Peyer's patch (tissue), 4 donors: ENCODE results near the gene SHISA9.

Experiments used
- POLR2A ChIP-seq, 2 donors: fragments of 450-650 bp; IDR thresholded peaks; one replicate each; pipeline ENCODE4 v1.5.1; 2017; ENCODE audit warnings: antibody characterized with exemption in 2 of 2, mild to moderate bottlenecking in 2 of 2, moderate library complexity in 2 of 2
- TF ChIP-seq, protein P1 (sequence below), 6 experiments: fragments of 450-650 bp in 4 of 6; fragments of 200-600 bp in 2 of 6; sonication (generic) in 1 of 6; IDR thresholded peaks; one replicate each; pipeline ENCODE4 v1.5.1; 2017 to 2019; ENCODE audit warnings: antibody characterized with exemption in 6 of 6, mild to moderate bottlenecking in 3 of 6, moderate library complexity in 1 of 6

DNA sequence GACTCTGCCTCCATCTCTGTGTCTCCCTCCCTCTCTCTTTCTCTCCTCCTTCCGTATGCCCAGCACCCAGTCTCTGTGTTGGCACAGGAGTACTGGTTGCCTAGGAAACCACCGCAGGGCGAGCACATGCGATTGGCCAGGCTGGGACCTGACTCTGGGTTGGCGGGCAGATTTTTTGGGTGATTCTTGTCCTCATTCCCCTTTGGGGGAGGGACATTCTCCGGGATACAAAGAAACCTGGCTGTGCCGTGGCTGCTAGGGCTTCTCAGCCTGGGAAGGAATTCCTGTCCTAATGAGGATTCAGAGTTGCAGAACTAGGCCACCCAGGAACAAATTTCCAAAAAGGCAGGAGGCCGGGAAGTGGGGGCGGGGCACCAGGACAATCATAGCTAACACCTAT, 168.9 kb downstream of the SHISA9 start:
- TF ChIP-seq, protein P1, sequence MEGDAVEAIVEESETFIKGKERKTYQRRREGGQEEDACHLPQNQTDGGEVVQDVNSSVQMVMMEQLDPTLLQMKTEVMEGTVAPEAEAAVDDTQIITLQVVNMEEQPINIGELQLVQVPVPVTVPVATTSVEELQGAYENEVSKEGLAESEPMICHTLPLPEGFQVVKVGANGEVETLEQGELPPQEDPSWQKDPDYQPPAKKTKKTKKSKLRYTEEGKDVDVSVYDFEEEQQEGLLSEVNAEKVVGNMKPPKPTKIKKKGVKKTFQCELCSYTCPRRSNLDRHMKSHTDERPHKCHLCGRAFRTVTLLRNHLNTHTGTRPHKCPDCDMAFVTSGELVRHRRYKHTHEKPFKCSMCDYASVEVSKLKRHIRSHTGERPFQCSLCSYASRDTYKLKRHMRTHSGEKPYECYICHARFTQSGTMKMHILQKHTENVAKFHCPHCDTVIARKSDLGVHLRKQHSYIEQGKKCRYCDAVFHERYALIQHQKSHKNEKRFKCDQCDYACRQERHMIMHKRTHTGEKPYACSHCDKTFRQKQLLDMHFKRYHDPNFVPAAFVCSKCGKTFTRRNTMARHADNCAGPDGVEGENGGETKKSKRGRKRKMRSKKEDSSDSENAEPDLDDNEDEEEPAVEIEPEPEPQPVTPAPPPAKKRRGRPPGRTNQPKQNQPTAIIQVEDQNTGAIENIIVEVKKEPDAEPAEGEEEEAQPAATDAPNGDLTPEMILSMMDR (IDR thresholded peaks at IDR 0.05) = no peak
- no peak for TF ChIP-seq POLR2A (IDR thresholded peaks at IDR 0.05)
